CD8-positive, alpha-beta memory T cell (primary cell): ENCODE data around the gene EMC9. TPM values are rescaled to one million over a fixed set of nuclear protein-coding genes. Genes with fewer than 3 reads are reported as not detected.
A peak's percentile ranks its signal among the peaks of the same experiment; 100 is the strongest.

Source experiments
- CTCF ChIA-PET: fragments of 350-600 bp; sonication (Branson Sonifier 250); formaldehyde crosslinking; loops from one replicate; lab custom pipeline; 2021; ENCODE audit warnings: antibody characterized with exemption; lab: Charles Lee
- POLR2A ChIA-PET: fragments of 350-600 bp; sonication (Branson Sonifier 250); formaldehyde crosslinking; loops from one replicate; lab custom pipeline; 2021; ENCODE audit warnings: antibody characterized with exemption; lab: Charles Lee
- DNase-seq, 5 donors: peaks; one replicate each; pipeline versions ENCODE4 v3.0.0 to v3.0.0-alpha.2; 2020 to 2022; ENCODE audit warnings: mixed read lengths in 1 of 5
- H3K27ac ChIP-seq: one replicate; pipeline ENCODE4 v1.7.0; 2013; ENCODE audit warnings: low read depth, mild to moderate bottlenecking, low read length, moderate library complexity
- H3K27me3 ChIP-seq: 2 replicates; pipeline ENCODE4 v1.7.0; 2013; ENCODE audit warnings: low read length, mild to moderate bottlenecking; ENCODE audit not compliant: insufficient read depth, poor library complexity, severe bottlenecking
- H3K36me3 ChIP-seq: 2 replicates; pipeline ENCODE4 v1.7.0; 2013; ENCODE audit warnings: mild to moderate bottlenecking, low read length, moderate library complexity; ENCODE audit not compliant: insufficient read depth
- H3K4me1 ChIP-seq: 2 replicates; pipeline ENCODE4 v1.7.0; 2013; ENCODE audit warnings: mild to moderate bottlenecking, low read length, moderate library complexity; ENCODE audit not compliant: insufficient read depth
- H3K4me3 ChIP-seq: 2 replicates; pipeline ENCODE4 v1.7.0; 2013; ENCODE audit warnings: mild to moderate bottlenecking, low read length
- H3K9me3 ChIP-seq: 2 replicates; pipeline ENCODE4 v1.7.0; 2013; ENCODE audit warnings: mild to moderate bottlenecking, low read length
- H3K27ac Mint-ChIP-seq, 8 donors: one replicate each; pipeline ENCODE4 v1.8.0; 2020 to 2021; ENCODE audit warnings: mixed read lengths in 8 of 8, mild to moderate bottlenecking in 6 of 8, inconsistent platforms in 3 of 8, moderate library complexity in 3 of 8
- H3K27me3 Mint-ChIP-seq, 2 donors: one replicate each; pipeline ENCODE4 v1.8.0; 2020 to 2021; ENCODE audit warnings: mixed read lengths in 2 of 2, mild to moderate bottlenecking in 1 of 2, moderate library complexity in 1 of 2
- H3K36me3 Mint-ChIP-seq, 3 donors: one replicate each; pipeline ENCODE4 v1.8.0; 2020 to 2021; ENCODE audit warnings: mixed read lengths in 3 of 3, inconsistent platforms in 1 of 3, mild to moderate bottlenecking in 1 of 3
- H3K4me1 Mint-ChIP-seq, 3 donors: one replicate each; pipeline ENCODE4 v1.8.0; 2020 to 2021; ENCODE audit warnings: mixed read lengths in 3 of 3, inconsistent platforms in 1 of 3, mild to moderate bottlenecking in 1 of 3
- H3K4me3 Mint-ChIP-seq, 7 donors: one replicate each; pipeline ENCODE4 v1.8.0; 2020 to 2021; ENCODE audit warnings: mixed read lengths in 7 of 7, mild to moderate bottlenecking in 6 of 7, moderate library complexity in 4 of 7, inconsistent platforms in 2 of 7
- H3K9me3 Mint-ChIP-seq, 5 donors: one replicate each; pipeline ENCODE4 v1.8.0; 2020 to 2022; ENCODE audit warnings: mixed read lengths in 5 of 5, mild to moderate bottlenecking in 3 of 5, moderate library complexity in 2 of 5, inconsistent platforms in 1 of 5
- polyA plus RNA-seq: library from polyadenylated mRNA; unstranded; fragments of 300-500 nt; fragmentation: Illumina TruSeq; gene quantifications from one replicate; pipeline ENCODE4 v1.2.3, GENCODE V29; 2021
- total RNA-seq, 2 experiments: library from RNA; stranded (reverse); gene quantifications; one replicate each; pipeline ENCODE4 v1.2.3, GENCODE V29; 2021

Gene EMC9
- total and polyA plus RNA-seq, 3 experiments from 2014 or later: 15.0 to 30.2 (median 28.1) TPM

GRCh38 chr14:24155100-24155499, 13.7 kb upstream of the EMC9 start:
- Mint-ChIP-seq H3K4me3 (no peak overlapping the region), H3K9me3 (no peaks in the 10 kb centered on the region), H3K27me3 (no peaks in the 10 kb centered on the region), H3K27ac (peak overlapping the region in 4 of 8 donors; percentile 24 to 91 (median 83)), H3K4me1 (peaks cover 8 to 21% (median 13%) of the 10 kb centered on the region in 3 donors), H3K36me3 (peaks cover 12 to 71% (median 14%) of the 10 kb centered on the region in 3 donors)
- H3K27ac ChIP-seq: no peak overlapping the region
- no peak for DNase-seq
- no peak overlapping the region for H3K4me3 ChIP-seq
- H3K9me3 ChIP-seq: no peaks in the 10 kb centered on the region
- CTCF ChIA-PET: interaction anchor here (1.8 kb wide), 1 partner anchor 46 kb away, joined by 5 read pairs; no protein-coding TSS in a partner anchor
- H3K36me3 ChIP-seq: peaks cover 56% of the 10 kb centered on the region
- H3K27me3 ChIP-seq: no peaks in the 10 kb centered on the region
- H3K4me1 ChIP-seq: peaks cover 3% of the 10 kb centered on the region
- POLR2A ChIA-PET: interaction anchor here (0.6 kb wide), 2 partner anchors 14 to 103 kb away, joined by 3 read pairs; no protein-coding TSS in a partner anchor

DNA sequence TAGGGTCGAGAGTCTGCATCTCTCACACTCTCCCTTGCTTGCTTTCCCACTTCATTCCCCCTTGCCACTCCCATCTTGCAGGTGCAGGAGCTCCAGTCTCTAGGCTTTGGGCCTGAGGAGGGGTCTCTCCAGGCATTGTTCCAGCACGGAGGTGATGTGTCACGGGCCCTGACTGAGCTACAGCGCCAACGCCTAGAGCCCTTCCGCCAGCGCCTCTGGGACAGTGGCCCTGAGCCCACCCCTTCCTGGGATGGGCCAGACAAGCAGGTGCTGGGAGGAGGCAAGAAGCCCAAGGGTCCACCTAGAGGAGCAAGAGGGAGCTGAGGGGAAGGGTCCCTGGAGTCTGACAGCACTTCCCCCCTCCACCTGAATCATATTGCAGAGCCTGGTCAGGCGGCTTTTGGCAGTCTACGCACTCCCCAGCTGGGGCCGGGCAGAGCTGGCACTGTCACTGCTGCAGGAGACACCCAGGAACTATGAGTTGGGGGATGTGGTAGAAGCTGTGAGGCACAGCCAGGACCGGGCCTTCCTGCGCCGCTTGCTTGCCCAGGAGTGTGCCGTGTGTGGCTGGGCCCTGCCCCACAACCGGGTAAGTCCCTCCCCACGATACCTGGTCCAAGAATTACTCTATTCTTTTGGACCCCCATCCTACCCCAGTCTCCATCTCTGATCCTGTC, 10.2 kb upstream of the EMC9 start:
- Mint-ChIP-seq H3K4me3 (peak overlapping the region in 2 of 7 donors; percentile 36 to 98), H3K27me3 (no peaks in the 10 kb centered on the region), H3K27ac (peak overlapping the region in 1 of 8 donors; percentile 61), H3K9me3 (no peaks in the 10 kb centered on the region), H3K36me3 (peaks cover 8 to 74% (median 10%) of the 10 kb centered on the region in 3 donors), H3K4me1 (peaks cover 22 to 40% (median 31%) of the 10 kb centered on the region in 3 donors)
- Histone ChIP-seq H3K27ac (no peak overlapping the region), H3K4me3 (no peak overlapping the region), H3K4me1 (peaks cover 26% of the 10 kb centered on the region), H3K36me3 (peaks cover 56% of the 10 kb centered on the region), H3K9me3 (no peaks in the 10 kb centered on the region), H3K27me3 (no peaks in the 10 kb centered on the region)
- no peak for DNase-seq
- ChIA-PET POLR2A (interaction anchor here (0.5 kb wide), 2 partner anchors 24 to 1580 kb away, joined by 4 to 8 read pairs; no protein-coding TSS in a partner anchor), CTCF (interaction anchor here (0.9 to 3.7 kb wide), 6 partner anchors 9 to 93 kb away, joined by 3 to 36 read pairs (median 4); partner anchors contain the start of genes EMC9, IRF9 and PSME1)

DNA sequence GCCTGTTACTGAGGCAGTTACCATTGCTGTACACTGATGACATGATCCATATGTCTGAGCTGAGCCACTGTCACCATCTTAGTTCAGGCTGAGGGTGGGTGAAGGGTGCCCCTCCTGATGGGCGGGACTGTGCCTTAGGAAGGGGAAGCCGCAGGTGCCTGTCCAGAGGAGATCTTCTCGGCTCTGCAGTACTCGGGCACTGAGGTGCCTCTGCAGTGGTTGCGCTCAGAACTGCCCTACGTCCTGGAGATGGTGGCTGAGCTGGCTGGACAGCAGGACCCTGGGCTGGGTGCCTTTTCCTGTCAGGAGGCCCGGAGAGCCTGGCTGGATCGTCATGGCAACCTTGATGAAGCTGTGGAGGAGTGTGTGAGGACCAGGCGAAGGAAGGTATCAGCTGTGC, 9.6 kb upstream of the EMC9 start:
- ChIA-PET POLR2A (interaction anchor here (0.5 kb wide), 1 partner anchor 1580 kb away, joined by 8 read pairs; no protein-coding TSS in a partner anchor), CTCF (interaction anchor here (0.9 to 3.7 kb wide), 5 partner anchors 10 to 70 kb away, joined by 3 to 36 read pairs (median 4); partner anchors contain the start of genes EMC9, IRF9 and PSME1)
- Histone ChIP-seq H3K36me3 (peaks cover 56% of the 10 kb centered on the region), H3K9me3 (no peaks in the 10 kb centered on the region), H3K27ac (no peak overlapping the region), H3K27me3 (no peaks in the 10 kb centered on the region), H3K4me1 (peaks cover 27% of the 10 kb centered on the region), H3K4me3 (no peak overlapping the region)
- peaks cover 27 to 44% (median 36%) of the 10 kb centered on the region in 3 donors for H3K4me1 Mint-ChIP-seq
- no peaks in the 10 kb centered on the region for H3K27me3 Mint-ChIP-seq
- no peaks in the 10 kb centered on the region for H3K9me3 Mint-ChIP-seq
- H3K4me3 Mint-ChIP-seq: peak overlapping the region in 2 of 7 donors; percentile 36 to 98
- peak overlapping the region in 1 of 8 donors; percentile 23 for H3K27ac Mint-ChIP-seq
- peaks cover 8 to 76% (median 10%) of the 10 kb centered on the region in 3 donors for H3K36me3 Mint-ChIP-seq
- no peak for DNase-seq

DNA sequence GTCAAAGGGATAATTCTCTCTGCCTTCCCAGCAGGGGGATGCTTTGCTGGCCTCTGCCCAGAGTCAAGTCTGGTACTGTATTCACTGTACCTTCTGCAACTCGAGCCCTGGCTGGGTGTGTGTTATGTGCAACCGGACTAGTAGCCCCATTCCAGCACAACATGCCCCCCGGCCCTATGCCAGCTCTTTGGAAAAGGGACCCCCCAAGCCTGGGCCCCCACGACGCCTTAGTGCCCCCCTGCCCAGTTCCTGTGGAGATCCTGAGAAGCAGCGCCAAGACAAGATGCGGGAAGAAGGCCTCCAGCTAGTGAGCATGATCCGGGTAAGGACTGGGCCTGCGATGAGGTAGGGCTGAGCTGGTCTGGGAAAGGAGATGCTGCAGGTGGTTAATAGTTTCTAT, 9.2 kb upstream of the EMC9 start:
- Histone ChIP-seq H3K4me1 (peaks cover 31% of the 10 kb centered on the region), H3K27me3 (no peaks in the 10 kb centered on the region), H3K9me3 (no peaks in the 10 kb centered on the region), H3K36me3 (peaks cover 52% of the 10 kb centered on the region), H3K4me3 (no peak overlapping the region), H3K27ac (no peak overlapping the region)
- POLR2A ChIA-PET: interaction anchor here (0.5 kb wide), 1 partner anchor 1579 kb away, joined by 8 read pairs; no protein-coding TSS in a partner anchor
- CTCF ChIA-PET: interaction anchor here (0.9 to 3.7 kb wide), 5 partner anchors 10 to 70 kb away, joined by 3 to 36 read pairs (median 4); partner anchors contain the start of genes EMC9, IRF9 and PSME1
- Mint-ChIP-seq H3K9me3 (no peaks in the 10 kb centered on the region), H3K27ac (peak overlapping the region in 2 of 8 donors; percentile 23 to 75), H3K27me3 (no peaks in the 10 kb centered on the region), H3K4me3 (peak overlapping the region in 1 of 7 donors; percentile 98), H3K4me1 (peaks cover 31 to 49% (median 40%) of the 10 kb centered on the region in 3 donors), H3K36me3 (peaks cover 4 to 76% (median 6%) of the 10 kb centered on the region in 3 donors)
- no peak for DNase-seq

DNA sequence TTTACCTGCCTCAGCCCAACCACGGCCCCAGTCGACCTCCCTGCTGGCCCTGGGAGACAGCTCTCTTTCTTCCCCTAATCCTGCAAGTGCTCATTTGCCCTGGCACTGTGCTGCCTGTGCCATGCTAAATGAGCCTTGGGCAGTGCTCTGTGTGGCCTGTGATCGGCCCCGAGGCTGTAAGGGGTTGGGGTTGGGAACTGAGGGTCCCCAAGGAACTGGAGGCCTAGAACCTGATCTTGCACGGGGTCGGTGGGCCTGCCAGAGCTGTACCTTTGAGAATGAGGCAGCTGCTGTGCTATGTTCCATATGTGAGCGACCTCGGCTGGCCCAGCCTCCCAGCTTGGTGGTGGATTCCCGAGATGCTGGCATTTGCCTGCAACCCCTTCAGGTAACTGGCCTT, 8.7 kb upstream of the EMC9 start:
- H3K9me3 Mint-ChIP-seq: no peaks in the 10 kb centered on the region
- H3K27me3 Mint-ChIP-seq: no peaks in the 10 kb centered on the region
- Histone ChIP-seq H3K4me1 (peaks cover 36% of the 10 kb centered on the region), H3K27me3 (no peaks in the 10 kb centered on the region), H3K9me3 (no peaks in the 10 kb centered on the region), H3K27ac (no peak overlapping the region), H3K4me3 (no peak overlapping the region), H3K36me3 (peaks cover 48% of the 10 kb centered on the region)
- peak overlapping the region in 2 of 7 donors; percentile 12 to 98 for H3K4me3 Mint-ChIP-seq
- peaks cover 3 to 72% (median 3%) of the 10 kb centered on the region in 3 donors for H3K36me3 Mint-ChIP-seq
- POLR2A ChIA-PET: interaction anchor here (0.6 kb wide), 1 partner anchor 27 kb away, joined by 3 read pairs; no protein-coding TSS in a partner anchor
- CTCF ChIA-PET: interaction anchor here (1.1 to 3.7 kb wide), 4 partner anchors 11 to 69 kb away, joined by 3 to 36 read pairs (median 6); partner anchors contain the start of genes IRF9 and PSME1
- peaks cover 35 to 54% (median 45%) of the 10 kb centered on the region in 3 donors for H3K4me1 Mint-ChIP-seq
- no peak for DNase-seq
- no peak overlapping the region for H3K27ac Mint-ChIP-seq

DNA sequence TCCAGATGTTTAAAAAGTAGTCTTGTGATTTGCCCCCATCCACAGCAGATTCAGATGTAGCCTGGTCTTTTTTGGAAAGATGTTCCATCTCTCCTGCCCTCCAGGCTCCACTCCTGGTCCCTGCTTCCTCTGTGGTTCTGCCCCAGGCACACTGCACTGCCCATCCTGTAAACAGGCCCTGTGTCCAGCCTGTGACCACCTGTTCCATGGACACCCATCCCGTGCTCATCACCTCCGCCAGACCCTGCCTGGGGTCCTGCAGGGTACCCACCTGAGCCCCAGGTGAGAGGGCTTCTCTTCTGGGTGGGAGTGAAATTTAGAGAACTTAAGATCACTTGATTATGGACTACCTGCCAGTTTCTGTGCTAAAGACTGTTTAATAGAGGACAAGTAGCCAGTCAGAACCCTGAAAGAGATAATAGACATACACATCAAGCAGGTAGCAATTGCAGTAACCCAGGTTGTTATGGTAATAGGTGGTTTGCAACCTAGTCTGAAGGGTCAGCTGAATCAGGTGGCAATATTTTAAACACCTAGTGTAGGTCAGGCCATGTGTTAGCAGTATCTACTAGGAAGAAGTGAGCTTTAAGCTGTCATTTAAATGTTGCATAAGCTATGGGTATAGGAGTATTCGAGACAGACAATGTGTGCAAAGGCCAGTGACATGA, 8.0 kb upstream of the EMC9 start:
- Mint-ChIP-seq H3K4me3 (peak overlapping the region; percentile 23 to 98 (median 85)), H3K4me1 (peaks cover 37 to 56% (median 51%) of the 10 kb centered on the region in 3 donors), H3K27ac (peak overlapping the region in 5 of 8 donors; percentile 40 to 96 (median 79)), H3K9me3 (no peaks in the 10 kb centered on the region), H3K27me3 (no peaks in the 10 kb centered on the region), H3K36me3 (peaks cover under 1 to 70% (median 4%) of the 10 kb centered on the region in 3 donors)
- ChIA-PET CTCF (interaction anchor here (1.4 to 3.7 kb wide), 4 partner anchors 11 to 68 kb away, joined by 3 to 36 read pairs (median 6); partner anchors contain the start of genes IPO4 and IRF9), POLR2A (interaction anchor here (0.6 kb wide), 1 partner anchor 27 kb away, joined by 3 read pairs; no protein-coding TSS in a partner anchor)
- no peaks in the 10 kb centered on the region for H3K9me3 ChIP-seq
- peaks cover 48% of the 10 kb centered on the region for H3K36me3 ChIP-seq
- H3K4me1 ChIP-seq: peaks cover 43% of the 10 kb centered on the region
- H3K27me3 ChIP-seq: no peaks in the 10 kb centered on the region
- no peak overlapping the region for H3K4me3 ChIP-seq
- no peak overlapping the region for H3K27ac ChIP-seq
- DNase-seq: no peak

GRCh38 chr14:24147761-24148428, 6.5 kb upstream of the EMC9 start:
- peaks cover 45 to 66% (median 64%) of the 10 kb centered on the region in 3 donors for H3K4me1 Mint-ChIP-seq
- H3K4me3 ChIP-seq: peak overlapping the region; percentile 99
- no peaks in the 10 kb centered on the region for H3K27me3 Mint-ChIP-seq
- H3K4me3 Mint-ChIP-seq: peak overlapping the region; percentile 86 to 100 (median 95)
- H3K9me3 Mint-ChIP-seq: no peaks in the 10 kb centered on the region
- POLR2A ChIA-PET: interaction anchor here (0.6 to 3.2 kb wide), 6 partner anchors 11 to 47 kb away, joined by 3 to 36 read pairs (median 6); partner anchors contain the start of genes DCAF11, IRF9, NRL and PSME1
- peak overlapping the region; percentile 78 for H3K27ac ChIP-seq
- no peaks in the 10 kb centered on the region for H3K9me3 ChIP-seq
- H3K36me3 ChIP-seq: peaks cover 59% of the 10 kb centered on the region
- no peak for DNase-seq
- peaks cover 49% of the 10 kb centered on the region for H3K4me1 ChIP-seq
- no peaks in the 10 kb centered on the region for H3K27me3 ChIP-seq
- CTCF ChIA-PET: interaction anchor here (0.9 to 4.5 kb wide), 10 partner anchors 9 to 95 kb away, joined by 3 to 50 read pairs (median 6); partner anchors contain the start of genes CHMP4A, IRF9, PSME1 and TINF2
- peak overlapping the region; percentile 74 to 97 (median 88) for H3K27ac Mint-ChIP-seq
- H3K36me3 Mint-ChIP-seq: peaks cover 0 to 81% (median 7%) of the 10 kb centered on the region in 3 donors
